GM12801 (cell line): ENCODE results near the gene IHH.

Experiments
- TF ChIP-seq, protein P1 (sequence below): IDR thresholded peaks from one replicate; pipeline ENCODE4 v1.5.1; 2011; ENCODE audit warnings: control low read depth; ENCODE audit not compliant: insufficient read length; ENCODE audit errors: extremely low read depth

IHH gene

DNA sequence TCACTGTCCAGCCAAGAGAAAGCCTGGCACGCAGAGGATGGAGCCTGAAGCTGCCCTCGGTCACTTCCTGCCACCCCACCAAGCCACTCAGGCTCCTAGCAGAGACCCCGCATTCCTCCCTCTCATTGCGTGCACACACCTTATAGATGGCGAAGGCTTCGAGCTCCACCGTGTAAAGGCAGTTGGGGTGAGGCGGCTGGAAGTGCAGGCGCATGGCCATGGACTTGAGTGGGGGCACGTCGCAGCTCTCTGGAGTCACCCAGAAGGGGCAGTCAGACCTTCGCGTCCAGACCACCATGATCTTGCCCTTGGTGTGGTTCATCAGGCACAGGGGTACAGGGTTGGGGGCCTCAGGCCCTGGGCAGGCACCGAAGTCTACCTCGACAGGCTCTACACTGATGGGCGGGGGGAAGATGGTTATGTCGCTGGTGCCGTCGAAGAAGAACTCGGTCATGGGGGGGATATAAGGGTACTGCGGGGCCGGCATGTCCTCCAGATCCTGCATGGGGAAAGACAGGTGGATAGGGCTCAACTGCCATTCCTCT is 33.1 kb downstream of the IHH start:
- TF ChIP-seq, protein P1, sequence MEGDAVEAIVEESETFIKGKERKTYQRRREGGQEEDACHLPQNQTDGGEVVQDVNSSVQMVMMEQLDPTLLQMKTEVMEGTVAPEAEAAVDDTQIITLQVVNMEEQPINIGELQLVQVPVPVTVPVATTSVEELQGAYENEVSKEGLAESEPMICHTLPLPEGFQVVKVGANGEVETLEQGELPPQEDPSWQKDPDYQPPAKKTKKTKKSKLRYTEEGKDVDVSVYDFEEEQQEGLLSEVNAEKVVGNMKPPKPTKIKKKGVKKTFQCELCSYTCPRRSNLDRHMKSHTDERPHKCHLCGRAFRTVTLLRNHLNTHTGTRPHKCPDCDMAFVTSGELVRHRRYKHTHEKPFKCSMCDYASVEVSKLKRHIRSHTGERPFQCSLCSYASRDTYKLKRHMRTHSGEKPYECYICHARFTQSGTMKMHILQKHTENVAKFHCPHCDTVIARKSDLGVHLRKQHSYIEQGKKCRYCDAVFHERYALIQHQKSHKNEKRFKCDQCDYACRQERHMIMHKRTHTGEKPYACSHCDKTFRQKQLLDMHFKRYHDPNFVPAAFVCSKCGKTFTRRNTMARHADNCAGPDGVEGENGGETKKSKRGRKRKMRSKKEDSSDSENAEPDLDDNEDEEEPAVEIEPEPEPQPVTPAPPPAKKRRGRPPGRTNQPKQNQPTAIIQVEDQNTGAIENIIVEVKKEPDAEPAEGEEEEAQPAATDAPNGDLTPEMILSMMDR, result no peak

- TF ChIP-seq, protein P1, result no peak
Measured at GRCh38 chr2:219026946-219027345, 33.8 kb downstream of the IHH start.

DNA sequence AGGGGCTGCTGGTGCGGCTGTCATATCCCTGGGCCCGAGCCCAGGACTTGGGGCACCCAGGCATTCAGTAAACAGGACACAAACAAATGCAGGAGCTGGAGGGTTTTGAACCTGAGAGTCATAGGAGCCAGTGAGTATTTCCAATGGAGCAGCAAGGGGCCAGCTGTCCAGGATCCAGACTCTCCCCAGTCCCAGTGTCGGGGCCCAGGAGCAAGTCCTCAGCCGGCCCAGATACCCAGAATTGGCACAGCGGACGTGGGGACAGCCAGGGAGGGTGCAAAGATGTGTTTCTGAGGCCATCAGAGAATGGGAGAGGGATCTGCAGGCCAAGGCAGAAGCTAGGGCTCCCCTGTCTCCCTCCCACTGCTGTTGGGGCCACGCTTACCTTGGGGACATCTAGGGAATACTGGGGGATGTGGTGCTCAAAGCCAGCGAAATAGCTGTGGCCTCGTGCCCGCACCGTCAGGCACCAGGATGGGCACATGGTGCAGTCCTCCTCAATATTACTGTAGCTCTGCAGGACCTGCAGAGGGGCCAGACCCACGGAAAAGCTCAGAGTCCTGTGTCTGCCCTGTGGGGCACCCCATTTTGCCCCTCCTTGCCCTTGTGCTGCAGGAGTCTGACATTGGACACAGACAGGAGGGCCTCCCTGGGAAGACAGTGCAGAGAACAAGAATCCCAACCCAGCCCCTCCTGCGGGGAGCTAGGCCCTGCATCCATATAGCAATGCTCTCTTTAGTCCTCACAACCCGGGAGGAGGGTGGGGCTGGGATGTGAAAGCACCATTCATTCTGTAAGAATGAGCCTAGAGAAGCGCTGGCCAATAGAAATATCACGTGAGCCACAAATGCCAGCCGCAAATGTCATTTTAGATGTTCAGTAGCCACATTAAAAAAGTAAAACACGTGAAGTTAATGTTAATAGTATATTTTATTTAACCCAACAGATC is 34.8 kb downstream of the IHH start:
- TF ChIP-seq, protein P1, result no peak

DNA sequence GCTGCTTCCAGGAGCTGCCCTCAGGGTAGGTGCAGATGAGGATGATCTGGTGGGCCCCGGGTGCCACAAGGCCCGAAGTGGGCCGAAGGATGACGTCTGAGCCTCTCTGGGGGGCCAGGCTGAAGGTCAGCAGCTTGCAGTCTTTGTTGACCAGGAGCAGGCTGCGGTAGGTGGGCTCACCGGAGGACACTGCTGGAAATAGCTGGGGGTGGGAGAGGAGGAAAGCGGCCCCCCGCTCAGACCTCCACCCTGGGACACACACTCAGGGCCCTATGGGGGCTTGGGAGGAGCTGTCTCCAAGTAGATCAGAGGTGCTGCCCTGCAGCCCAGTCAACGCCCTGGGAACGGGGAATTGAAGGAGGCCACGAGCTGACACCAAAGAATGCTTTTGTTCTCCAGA is 36.7 kb downstream of the IHH start:
- TF ChIP-seq, protein P1, result no peak

DNA sequence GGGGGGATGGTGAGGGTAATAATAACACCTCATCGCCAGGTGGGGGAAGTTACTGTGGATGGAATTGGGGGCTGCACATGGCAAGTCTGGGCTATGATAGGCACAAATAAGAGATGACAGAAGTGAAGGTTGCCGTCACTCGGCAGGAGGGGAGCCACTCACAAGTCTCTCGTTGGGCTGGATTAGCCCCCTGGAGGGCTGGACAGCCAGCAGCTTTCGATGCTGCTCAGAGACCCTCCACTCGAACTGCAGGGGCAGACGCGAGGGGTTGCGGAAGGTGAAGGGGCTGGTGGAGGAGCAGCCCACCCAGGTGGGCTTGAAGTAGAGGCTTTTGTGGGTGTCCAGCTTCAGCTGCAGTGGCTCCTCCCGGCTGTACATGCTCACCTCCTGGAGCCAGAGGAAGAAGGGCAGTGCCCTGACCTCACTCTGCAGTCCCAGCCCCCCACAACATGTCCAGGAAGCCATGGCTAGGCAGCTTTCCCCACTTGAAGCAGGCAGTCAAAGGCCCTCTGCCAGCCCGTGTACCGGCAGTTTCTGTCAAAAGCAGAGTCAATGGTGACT is 37.6 kb downstream of the IHH start:
- TF ChIP-seq, protein P1, result no peak

- TF ChIP-seq, protein P1, result no peak
Measured at GRCh38 chr2:219022616-219023015, 38.1 kb downstream of the IHH start.

DNA sequence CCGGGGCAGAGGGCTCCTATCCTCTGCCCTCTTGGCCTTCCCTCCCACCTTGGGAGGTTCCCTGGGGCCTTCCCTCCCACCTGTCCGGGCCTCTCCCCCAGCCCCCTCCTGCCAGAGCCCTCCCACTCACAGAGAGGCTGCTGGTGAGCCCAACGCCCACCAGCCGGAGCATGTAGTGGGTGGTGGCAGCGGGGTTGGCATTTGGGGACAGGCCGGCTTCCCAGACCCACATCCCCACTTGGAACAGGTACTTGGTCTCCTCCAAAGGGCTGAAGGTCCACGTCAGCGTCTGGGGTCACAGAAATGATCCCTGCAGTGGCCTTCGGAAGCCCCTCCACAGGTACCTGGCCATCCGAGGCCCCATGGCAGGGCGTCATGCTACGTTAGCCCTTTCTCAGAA is 38.7 kb downstream of the IHH start:
- TF ChIP-seq, protein P1, result no peak
